ENCODE results near the gene ORMDL1.

The ORMDL1 gene

DNA sequence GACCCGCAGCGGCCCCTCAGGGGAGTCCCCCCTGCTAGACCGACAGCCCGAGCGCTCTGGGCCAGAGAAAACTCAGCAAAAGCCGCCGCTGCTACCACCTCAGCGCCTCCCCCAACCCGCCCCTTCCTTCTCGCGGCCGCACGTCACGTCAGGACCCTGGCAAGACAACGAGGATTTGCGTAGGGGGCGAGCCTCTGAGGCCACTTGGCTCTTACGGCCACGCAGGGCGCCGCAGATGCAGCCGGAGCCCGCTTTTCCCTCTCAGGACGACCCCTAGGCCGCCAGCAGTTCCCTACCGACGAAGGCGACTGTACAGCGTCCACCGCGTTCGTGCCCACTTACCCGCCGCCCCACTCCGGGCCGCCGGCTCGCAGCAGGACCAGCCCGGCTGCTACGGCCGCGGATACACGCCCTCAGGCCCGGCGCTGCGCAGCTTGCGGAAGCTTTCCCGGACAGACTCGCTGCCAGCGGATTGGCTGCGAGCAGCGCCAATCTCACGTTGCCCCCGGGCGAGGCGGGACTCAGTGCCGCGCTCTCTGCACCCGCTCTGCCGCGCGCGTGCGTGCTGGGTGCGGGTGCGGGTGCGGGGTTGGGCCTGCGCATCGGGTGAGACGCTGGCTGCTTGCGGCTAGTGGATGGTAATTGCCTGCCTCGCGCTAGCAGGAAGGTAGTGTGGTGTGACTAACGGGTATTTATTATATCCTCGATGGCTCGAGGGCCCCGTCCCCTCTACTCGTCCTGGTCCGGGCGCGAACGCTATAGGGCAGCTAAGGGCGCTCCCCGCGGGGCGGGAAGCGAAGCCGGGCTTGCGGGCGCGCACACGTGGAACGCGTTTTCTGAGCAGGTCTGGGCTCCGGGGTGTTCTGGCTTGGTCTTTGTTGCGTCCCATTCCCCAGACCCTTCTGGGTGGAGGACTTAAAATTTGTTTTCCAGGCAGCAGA, at the start of gene ORMDL1, which contains the start of gene PMS1:
ORMDL1 (minus strand) TSS at position 413 of the 941 bp plus-strand sequence. CDS start 1,744 bp downstream, outside the sequence.
PMS1 (plus strand) TSS at position 524 of the 941 bp plus-strand sequence. CDS start 7,360 bp downstream, outside the sequence.
- H3K4me3 ChIP-seq (ENCODE audit: low read depth, low read length) = peak within 1 kb of the TSS; percentile 83
- DNase-seq (ENCODE audit: low read depth) = peak; percentile 89

DNA sequence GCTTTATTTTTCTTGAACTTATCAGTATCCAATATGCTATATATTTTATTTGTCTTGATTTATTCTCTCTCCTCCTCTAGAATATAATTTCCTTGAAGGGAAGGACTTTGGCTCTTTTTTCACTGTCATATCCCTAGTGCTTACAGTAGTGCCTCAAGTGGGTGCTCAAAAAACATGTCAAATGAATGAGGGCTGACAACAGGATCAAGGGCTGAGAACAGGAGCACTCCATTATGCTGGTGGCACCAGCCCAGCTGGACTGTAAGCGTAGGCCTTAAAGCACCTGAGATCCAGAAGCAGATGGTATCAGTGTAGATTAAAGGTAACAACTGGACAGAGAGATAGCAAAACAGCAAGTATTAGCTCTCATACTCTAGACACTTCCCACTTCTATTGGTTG, 46.4 kb upstream of the ORMDL1 start:
- H3K4me3 ChIP-seq (ENCODE audit: low read depth, low read length) = no peak overlapping the region
- no peak for DNase-seq (ENCODE audit: low read depth)

DNA sequence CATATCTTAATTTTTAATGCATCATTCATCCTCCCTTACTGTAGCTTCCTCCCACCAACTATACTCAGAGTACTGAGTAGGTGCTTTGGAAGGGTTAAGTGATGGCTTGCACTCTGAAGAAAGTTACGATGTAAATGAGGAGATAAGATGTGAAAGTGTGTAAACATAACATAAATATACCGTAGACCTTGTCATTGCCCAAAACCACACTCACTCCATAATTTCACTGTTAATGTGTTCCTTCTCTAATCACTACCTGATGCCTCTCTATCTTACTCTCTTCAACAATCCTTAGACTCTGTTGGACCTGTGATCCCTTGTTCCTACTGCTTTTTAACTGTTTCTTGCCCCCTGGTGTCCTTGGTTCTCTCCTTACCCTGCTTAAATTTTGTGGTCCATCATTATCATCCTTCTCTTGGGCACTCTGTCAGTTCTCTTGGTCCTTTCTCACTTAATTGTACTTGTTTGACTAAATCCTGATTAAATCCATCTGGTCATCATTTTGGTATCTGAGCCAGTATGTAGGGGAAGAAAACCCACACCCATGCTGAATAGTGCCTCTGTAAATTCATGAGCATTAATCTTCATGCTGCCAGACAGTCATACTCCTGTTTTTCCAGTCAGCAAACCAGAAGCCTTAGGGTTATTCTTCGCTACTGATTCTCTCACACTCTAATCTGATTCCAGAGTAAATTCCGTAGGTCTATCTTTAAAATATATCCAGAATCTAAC, 45.1 kb upstream of the ORMDL1 start:
- H3K4me3 ChIP-seq (ENCODE audit: low read depth, low read length) = no peak overlapping the region
- DNase-seq (ENCODE audit: low read depth) = no peak

DNA sequence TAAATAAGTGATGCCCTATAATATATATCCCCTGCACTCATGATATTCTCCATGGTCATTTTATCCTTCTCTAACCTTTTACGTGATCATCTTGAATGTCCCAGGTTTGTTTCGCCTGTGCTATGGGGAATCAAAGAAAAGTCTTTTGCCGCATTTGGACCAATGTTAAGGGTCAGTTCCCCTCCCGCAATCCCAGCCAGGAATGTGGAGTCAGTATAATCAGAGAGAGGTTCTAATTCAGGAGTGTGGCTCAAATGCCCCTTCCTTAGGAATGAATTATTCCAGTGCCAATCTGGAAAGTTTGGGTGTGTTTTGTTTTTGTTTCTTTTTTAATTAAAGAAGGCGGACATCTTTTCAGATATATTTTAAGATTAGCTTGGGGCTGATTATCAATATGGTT, 41.9 kb upstream of the ORMDL1 start:
- DNase-seq (ENCODE audit: low read depth) = no peak
- H3K4me3 ChIP-seq (ENCODE audit: low read depth, low read length) = no peak overlapping the region

DNA sequence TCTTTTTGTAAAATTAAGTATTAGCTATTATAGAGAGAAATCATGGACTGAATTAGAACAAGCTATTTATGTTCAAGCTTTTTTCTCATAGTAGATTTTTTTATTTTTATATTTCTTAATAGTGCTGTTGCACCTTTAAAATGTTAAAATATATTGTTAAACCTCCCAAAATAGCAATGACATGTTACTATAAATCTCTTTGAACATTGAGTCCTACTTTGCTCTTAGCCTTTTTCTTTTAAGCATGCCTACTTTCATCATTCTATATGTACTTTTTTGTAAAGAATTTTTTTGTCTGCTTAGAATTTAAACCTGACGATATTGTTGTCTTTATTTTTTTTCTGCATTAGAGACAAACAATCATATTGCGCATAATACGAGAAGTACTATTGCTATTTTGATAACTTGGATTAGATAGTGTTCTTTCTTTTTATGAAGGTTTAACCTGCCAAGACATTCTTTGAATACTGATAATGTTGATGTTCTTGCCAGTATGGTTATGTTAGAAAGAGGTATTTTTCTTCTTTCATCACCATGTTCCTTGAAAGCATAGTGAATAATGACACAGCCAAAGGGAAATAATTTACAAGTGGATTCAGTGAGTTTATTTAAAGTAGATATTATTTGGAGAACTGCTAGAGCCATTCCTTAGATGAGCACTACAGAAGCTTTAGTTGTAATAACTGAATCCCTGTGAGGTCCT, 40.7 kb upstream of the ORMDL1 start:
- H3K4me3 ChIP-seq (ENCODE audit: low read depth, low read length) = no peak overlapping the region
- no peak for DNase-seq (ENCODE audit: low read depth)

DNA sequence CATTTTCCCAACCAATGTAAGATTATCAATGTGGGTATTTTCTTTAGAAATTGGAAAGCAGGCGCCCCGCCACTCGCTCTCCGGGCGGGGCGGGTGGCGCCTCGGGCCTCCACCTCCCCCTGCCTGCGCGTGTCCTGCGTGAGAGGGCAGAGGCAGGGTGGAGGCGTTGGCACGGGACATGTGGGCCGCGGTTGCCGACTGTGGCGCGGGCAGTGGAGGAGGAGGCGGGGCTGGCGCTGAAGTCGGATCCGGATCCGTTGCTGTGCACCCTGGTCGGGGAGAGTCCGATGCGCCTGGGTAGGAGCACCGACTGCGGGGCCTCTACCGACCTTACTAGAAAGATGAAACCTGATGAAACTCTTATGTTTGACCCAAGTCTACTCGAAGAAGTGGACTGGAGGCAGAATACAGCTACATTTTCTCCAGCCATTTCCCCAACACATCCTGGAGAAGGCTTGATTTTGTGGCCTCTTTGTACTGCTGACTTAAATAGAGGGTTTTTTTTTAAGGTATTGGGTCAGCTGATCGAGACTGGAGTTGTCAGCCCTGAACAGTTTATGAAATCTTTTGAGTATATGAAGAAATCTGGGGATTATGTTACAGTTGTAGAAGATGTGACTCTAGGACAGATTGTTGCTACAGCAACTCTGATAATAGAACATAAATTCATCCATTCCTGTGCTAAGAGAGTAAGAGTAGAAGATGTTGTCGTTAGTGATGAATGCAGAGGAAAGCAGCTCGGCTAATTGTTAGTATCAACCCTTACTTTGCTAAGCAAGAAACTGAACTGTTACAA, 38.0 kb upstream of the ORMDL1 start:
- no peak overlapping the region for H3K4me3 ChIP-seq (ENCODE audit: low read depth, low read length)
- no peak for DNase-seq (ENCODE audit: low read depth)

- no peak overlapping the region for H3K4me3 ChIP-seq (ENCODE audit: low read depth, low read length)
- DNase-seq (ENCODE audit: low read depth) = no peak
These were observed 35.2 kb upstream of the ORMDL1 start for GRCh38 chr2:189819297-189819704.

- no peak overlapping the region for H3K4me3 ChIP-seq (ENCODE audit: low read depth, low read length)
- DNase-seq (ENCODE audit: low read depth) = no peak
These were observed 34.3 kb upstream of the ORMDL1 start for GRCh38 chr2:189818249-189819038.

DNA sequence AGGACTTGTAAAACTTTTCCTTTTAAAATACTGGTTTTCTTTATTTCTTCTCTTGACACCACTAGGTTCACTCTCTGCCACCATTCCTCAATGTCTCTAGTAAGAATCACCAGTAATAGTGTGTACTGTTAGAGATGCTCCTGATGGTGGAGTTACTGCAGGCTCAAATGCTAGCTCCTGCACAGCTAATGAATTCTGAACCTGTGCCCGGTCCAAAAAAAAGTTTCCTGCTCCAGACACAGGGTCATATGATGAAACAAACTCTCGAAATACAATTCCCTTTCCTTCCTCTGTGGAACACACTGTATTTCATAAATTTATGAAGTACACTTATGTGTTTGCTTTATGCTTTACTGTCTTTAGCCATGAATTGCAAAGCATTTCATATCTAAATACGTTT, 19.3 kb upstream of the ORMDL1 start:
- DNase-seq (ENCODE audit: low read depth) = no peak
- no peak overlapping the region for H3K4me3 ChIP-seq (ENCODE audit: low read depth, low read length)

DNA sequence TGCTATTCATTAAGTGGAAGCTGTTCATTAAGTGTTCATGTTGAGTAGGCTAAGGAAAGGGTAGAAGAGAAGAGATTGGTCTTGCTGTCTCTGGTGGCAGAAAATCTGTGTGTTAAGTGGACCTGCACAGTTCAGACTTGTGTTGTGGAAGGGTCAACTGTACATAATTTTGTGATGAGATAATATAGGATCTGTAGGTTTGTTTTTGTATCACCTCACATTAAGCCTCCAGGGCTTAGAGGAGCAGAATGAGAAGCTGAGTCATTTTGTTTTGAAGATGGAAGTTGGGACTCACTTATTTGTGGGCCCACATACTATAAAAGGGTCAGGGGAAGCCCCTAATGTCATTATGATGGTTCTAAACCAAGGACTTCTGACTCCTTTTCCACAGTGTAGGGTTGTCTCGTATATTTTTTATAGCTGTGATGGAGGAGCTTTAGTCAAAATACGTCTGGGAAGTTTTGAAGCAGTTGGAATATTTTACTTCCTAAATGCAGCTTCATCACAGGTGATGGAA, 18.3 kb upstream of the ORMDL1 start:
- no peak for DNase-seq (ENCODE audit: low read depth)
- H3K4me3 ChIP-seq (ENCODE audit: low read depth, low read length) = no peak overlapping the region

GRCh38 chr2:189799531-189799930, 15.4 kb upstream of the ORMDL1 start:
- peak; percentile 49 for DNase-seq (ENCODE audit: low read depth)
- no peak overlapping the region for H3K4me3 ChIP-seq (ENCODE audit: low read depth, low read length)

DNA sequence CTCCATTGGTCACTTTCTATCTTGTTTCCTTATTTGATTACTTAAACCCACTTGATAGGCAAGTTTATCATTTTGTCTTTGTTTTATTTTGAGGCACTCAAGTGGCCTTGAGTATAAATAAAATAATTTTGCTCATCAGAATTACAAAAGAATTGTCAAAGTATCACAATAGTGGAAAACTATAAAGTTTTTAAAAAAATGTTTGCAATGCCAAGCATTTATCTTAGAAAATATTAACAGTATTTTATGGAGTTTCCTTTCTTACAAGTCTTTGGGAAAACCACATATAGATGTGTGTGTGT, 14.8 kb upstream of the ORMDL1 start:
- no peak for DNase-seq (ENCODE audit: low read depth)
- no peak overlapping the region for H3K4me3 ChIP-seq (ENCODE audit: low read depth, low read length)

DNA sequence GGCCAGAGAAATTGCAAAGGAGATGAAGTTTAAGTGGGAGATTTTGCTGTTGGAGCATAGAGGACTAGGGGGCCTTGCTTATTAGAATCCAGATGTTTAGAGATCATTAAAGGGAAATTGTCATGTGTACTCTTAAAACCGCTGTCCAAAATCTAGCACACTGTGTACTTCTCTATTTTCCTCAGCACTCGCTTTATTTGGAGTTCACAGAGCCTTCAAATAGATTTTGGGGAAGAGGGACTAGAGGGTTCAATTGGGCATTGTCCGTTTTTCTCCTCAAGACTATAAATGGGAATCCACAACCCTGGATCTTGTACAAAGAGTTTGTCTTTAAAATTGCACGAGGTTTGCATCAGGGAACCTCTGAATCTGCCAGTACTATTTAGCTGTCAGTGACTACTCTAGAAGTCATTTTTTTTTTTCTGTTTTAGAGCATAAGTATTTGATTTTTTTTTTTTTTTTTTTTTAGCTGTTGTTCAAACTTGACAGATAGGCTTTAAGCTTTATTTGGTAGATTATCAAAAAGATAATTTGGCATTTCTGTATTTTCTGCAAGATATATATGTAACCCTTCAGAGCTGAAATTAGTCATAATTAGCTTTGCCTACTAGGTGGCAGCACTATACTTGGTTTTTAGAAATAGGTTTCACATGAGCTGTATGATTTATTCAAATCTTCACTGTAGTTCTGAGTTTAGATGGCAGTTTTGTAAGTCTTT, 14.3 kb upstream of the ORMDL1 start:
- no peak overlapping the region for H3K4me3 ChIP-seq (ENCODE audit: low read depth, low read length)
- DNase-seq (ENCODE audit: low read depth) = no peak

DNA sequence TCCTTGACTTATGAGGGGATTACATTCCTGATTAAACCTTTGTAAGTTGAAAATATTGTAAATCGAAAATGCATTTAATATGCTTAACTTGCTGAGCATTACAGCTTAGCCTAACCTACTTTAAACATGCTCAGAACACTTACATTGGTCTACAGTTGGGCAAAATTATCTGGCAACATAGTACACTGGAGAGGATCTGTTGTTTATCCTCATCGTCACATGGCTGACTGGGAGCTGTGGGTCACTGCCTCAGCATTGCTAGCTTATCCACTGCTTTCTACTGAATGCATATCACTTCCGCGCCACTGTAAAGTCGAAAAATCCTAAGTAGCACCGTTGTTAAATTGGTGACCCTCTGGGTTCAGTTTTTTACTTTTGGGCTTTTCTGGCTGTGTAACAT, 13.8 kb upstream of the ORMDL1 start:
- no peak for DNase-seq (ENCODE audit: low read depth)
- no peak overlapping the region for H3K4me3 ChIP-seq (ENCODE audit: low read depth, low read length)

- DNase-seq (ENCODE audit: low read depth) = no peak
- no peak overlapping the region for H3K4me3 ChIP-seq (ENCODE audit: low read depth, low read length)
These were observed 10.2 kb upstream of the ORMDL1 start for GRCh38 chr2:189794310-189794709.

DNA sequence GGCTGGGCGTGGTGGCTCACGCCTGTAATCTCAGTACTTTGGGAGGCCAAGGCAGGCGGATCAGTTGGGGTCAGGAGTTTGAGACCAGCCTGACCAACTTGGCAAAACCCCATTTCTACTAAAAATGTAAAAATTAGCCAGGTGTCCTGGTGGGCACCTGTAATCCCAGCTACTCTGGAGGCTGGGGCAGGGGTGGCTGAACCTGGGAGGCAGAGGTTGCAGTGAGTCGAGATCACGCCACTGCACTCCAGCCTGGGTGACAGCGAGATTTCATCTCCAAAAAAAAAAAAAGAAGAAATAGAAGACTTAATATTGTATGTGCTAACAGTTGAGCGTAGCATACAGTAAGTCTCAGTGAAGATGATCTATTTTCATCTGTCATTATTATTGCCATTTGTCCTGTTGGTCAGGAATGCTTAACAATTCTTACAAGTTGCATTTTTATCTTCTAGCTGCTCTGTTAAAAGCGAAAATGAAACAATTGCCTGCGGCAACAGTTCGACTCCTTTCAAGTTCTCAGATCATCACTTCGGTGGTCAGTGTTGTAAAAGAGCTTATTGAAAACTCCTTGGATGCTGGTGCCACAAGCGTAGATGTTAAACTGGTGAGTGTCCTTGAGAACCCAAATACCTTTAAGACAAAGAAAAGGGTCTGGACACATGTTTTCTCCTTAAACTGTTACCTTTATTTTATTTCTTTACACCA, 7.4 kb upstream of the ORMDL1 start:
- H3K4me3 ChIP-seq (ENCODE audit: low read depth, low read length) = no peak overlapping the region
- DNase-seq (ENCODE audit: low read depth) = no peak

DNA sequence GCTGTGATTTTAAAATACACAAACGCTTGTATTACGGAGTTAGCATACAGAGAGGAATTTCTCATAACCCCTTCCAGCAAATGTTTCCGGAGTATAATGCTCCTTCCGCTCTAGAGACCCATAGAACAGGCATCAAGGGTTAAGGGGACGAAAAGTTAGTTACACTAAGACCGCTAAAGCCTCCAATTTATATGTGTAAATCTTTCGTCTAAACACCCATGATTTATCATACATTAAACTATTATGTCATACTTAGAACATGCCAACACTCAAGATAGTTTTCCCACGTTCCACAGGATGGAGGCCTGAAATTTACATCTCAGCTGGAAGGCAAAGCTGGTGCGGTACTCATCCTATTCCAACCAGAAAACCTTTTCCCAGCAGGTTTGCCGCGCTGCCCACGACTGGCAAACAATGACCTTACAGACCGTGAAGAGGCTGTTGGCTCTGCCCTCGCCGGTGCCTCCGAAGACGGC, 650 bp downstream of the ORMDL1 start:
- DNase-seq (ENCODE audit: low read depth) = no peak
- H3K4me3 ChIP-seq (ENCODE audit: low read depth, low read length) = peak overlapping the region; percentile 83
